ENCODE measurements around the gene BLOC1S4.

DNA sequence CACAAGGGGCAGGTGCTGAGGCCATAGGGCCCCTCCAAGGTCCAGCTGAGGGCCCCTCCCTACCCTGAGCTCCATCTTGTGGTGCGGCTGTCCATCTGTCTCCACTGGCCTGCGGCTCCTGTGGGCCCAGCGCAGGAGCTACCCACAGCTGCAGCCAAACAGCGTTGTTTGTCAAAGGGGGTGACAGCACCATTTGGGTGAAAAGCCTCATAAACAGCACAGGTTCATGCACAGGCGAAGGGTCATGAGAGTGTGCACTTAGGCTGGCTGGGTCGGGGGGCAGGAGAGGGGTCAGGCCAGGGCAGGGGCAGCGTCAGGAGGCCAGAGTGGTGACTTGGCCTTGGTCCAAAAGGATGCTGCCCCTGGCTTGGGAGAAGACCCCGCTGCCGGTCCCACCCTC lies 32.3 kb downstream of the BLOC1S4 start:
- TF ChIP-seq EZH2phosphoT487 (IDR thresholded peaks at IDR 0.05; ENCODE audit: borderline replicate concordance, low read depth), result no peak
- TF ChIP-seq, protein P1, sequence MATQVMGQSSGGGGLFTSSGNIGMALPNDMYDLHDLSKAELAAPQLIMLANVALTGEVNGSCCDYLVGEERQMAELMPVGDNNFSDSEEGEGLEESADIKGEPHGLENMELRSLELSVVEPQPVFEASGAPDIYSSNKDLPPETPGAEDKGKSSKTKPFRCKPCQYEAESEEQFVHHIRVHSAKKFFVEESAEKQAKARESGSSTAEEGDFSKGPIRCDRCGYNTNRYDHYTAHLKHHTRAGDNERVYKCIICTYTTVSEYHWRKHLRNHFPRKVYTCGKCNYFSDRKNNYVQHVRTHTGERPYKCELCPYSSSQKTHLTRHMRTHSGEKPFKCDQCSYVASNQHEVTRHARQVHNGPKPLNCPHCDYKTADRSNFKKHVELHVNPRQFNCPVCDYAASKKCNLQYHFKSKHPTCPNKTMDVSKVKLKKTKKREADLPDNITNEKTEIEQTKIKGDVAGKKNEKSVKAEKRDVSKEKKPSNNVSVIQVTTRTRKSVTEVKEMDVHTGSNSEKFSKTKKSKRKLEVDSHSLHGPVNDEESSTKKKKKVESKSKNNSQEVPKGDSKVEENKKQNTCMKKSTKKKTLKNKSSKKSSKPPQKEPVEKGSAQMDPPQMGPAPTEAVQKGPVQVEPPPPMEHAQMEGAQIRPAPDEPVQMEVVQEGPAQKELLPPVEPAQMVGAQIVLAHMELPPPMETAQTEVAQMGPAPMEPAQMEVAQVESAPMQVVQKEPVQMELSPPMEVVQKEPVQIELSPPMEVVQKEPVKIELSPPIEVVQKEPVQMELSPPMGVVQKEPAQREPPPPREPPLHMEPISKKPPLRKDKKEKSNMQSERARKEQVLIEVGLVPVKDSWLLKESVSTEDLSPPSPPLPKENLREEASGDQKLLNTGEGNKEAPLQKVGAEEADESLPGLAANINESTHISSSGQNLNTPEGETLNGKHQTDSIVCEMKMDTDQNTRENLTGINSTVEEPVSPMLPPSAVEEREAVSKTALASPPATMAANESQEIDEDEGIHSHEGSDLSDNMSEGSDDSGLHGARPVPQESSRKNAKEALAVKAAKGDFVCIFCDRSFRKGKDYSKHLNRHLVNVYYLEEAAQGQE (IDR thresholded peaks at IDR 0.05; ENCODE audit: low read depth, low read length), result no peak
- TF ChIP-seq CTCF (IDR thresholded peaks at IDR 0.05), result no peak
- TF ChIP-seq JUND (IDR thresholded peaks at IDR 0.05), result no peak
- TF ChIP-seq GATA2 (CRISPR knock-in tag; IDR thresholded peaks at IDR 0.05), result no peak
- no peak for TF ChIP-seq USF1 (IDR thresholded peaks at IDR 0.05; ENCODE audit: borderline replicate concordance, low read depth)
- no peak for TF ChIP-seq EP300 (IDR thresholded peaks at IDR 0.05; ENCODE audit: borderline replicate concordance in 1 of 2, low read depth in 1 of 2, low read length in 1 of 2)
- no peak for TF ChIP-seq PBX3 (IDR thresholded peaks at IDR 0.05)
- TF ChIP-seq FOXM1 (IDR thresholded peaks at IDR 0.05; ENCODE audit: low read depth), result no peak
- TF ChIP-seq TCF12 (IDR thresholded peaks at IDR 0.05), result no peak
- TF ChIP-seq, protein P2, sequence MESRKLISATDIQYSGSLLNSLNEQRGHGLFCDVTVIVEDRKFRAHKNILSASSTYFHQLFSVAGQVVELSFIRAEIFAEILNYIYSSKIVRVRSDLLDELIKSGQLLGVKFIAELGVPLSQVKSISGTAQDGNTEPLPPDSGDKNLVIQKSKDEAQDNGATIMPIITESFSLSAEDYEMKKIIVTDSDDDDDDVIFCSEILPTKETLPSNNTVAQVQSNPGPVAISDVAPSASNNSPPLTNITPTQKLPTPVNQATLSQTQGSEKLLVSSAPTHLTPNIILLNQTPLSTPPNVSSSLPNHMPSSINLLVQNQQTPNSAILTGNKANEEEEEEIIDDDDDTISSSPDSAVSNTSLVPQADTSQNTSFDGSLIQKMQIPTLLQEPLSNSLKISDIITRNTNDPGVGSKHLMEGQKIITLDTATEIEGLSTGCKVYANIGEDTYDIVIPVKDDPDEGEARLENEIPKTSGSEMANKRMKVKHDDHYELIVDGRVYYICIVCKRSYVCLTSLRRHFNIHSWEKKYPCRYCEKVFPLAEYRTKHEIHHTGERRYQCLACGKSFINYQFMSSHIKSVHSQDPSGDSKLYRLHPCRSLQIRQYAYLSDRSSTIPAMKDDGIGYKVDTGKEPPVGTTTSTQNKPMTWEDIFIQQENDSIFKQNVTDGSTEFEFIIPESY (IDR thresholded peaks at IDR 0.05; ENCODE audit: borderline replicate concordance, low read depth), result no peak
- no peak for TF ChIP-seq POLR2AphosphoS5 (IDR thresholded peaks at IDR 0.05; ENCODE audit: low read depth, low read length)
- TF ChIP-seq NRF1 (IDR thresholded peaks at IDR 0.05; ENCODE audit: low read depth, low read length), result no peak
- TF ChIP-seq MAX (IDR thresholded peaks at IDR 0.05; ENCODE audit: low read depth), result no peak
